NB4 (cell line): ENCODE measurements around the gene PSMB5.

Experiments used
- DNase-seq: peaks from one replicate; pipeline ENCODE4 v3.0.0; 2010; ENCODE audit warnings: low read depth
- H3K4me3 ChIP-seq: one replicate; pipeline ENCODE4 v1.5.1; 2011; ENCODE audit warnings: mild to moderate bottlenecking, low read depth, low read length, moderate library complexity
- CTCF ChIP-seq: IDR thresholded peaks from one replicate; pipeline ENCODE4 v1.5.1; 2012; ENCODE audit warnings: low read depth, low read length
- MAX ChIP-seq: IDR thresholded peaks from 2 replicates; pipeline ENCODE4 v1.6.1; 2011; ENCODE audit warnings: low read depth, low read length
- MYC ChIP-seq: IDR thresholded peaks from 2 replicates; pipeline ENCODE4 v1.6.1; 2011; ENCODE audit warnings: low read depth, low read length
- POLR2A ChIP-seq: IDR thresholded peaks from 2 replicates; pipeline ENCODE4 v1.6.1; 2011; ENCODE audit warnings: mild to moderate bottlenecking; ENCODE audit not compliant: insufficient read length; ENCODE audit errors: extremely low read depth

The PSMB5 gene

GRCh38 chr14:23074906-23075305, 40.2 kb upstream of the PSMB5 start:
- no peak overlapping the region for H3K4me3 ChIP-seq
- TF ChIP-seq POLR2A (no peak), CTCF (no peak), MYC (no peak), MAX (no peak)

GRCh38 chr14:23071921-23072539, 37.3 kb upstream of the PSMB5 start:
- no peak for TF ChIP-seq MYC
- H3K4me3 ChIP-seq: peak overlapping the region; percentile 97

More at GRCh38 chr14:23074906-23075305, 40.2 kb upstream of the PSMB5 start:
- no peak for DNase-seq

GRCh38 chr14:23071244-23071920, 36.7 kb upstream of the PSMB5 start:
- TF ChIP-seq CTCF (no peak), MAX (peak; percentile 51), MYC (no peak; the same call in 1 of the 2 replicates), POLR2A (peak; percentile 72)
- DNase-seq: peak; percentile 92

More at GRCh38 chr14:23071921-23072539, 37.3 kb upstream of the PSMB5 start:
- DNase-seq: no peak

GRCh38 chr14:23070262-23071129, 35.8 kb upstream of the PSMB5 start:
- peak overlapping the region; percentile 97 for H3K4me3 ChIP-seq
- no peak for TF ChIP-seq MYC
- no peak for TF ChIP-seq CTCF
- no peak for TF ChIP-seq POLR2A
- TF ChIP-seq MAX: no peak
- no peak for DNase-seq

More at GRCh38 chr14:23071244-23071920, 36.7 kb upstream of the PSMB5 start:
- H3K4me3 ChIP-seq: peak overlapping the region; percentile 97

- TF ChIP-seq MYC (no peak), MAX (no peak), CTCF (no peak), POLR2A (no peak)
- DNase-seq: peak; percentile 36
- peak overlapping the region; percentile 40 for H3K4me3 ChIP-seq
Observed at GRCh38 chr14:23069413-23069806, 34.7 kb upstream of the PSMB5 start.
